Heart left ventricle (tissue), 13 donors: ENCODE measurements around the gene SLC49A3.

Source experiments
- CTCF ChIP-seq, 12 donors: fragments of 200-600 bp; sonication (generic) in 4 of 12; IDR thresholded peaks; one replicate each; pipeline versions ENCODE4 v1.5.0 to v1.8.0; 2018 to 2022; ENCODE audit warnings: antibody characterized with exemption in 12 of 12, mild to moderate bottlenecking in 5 of 12
- POLR2A ChIP-seq, 2 donors: fragments of 450-650 bp; IDR thresholded peaks; one replicate each; pipeline ENCODE4 v1.6.1; 2017; ENCODE audit warnings: antibody characterized with exemption in 2 of 2, mild to moderate bottlenecking in 2 of 2, moderate library complexity in 2 of 2
- donor health status: ischemic (EF 13 %, LVEDD 7.1; RV severe dilation, severe dysfunction).
- donor health status: DM: no; HTN: yes; CAD: no.
- donor health status: DM: no; HTN: no; CAD: no.
- donor health status: ischemic (EF 25% LVEDD 6.9; RV normal size, moderate dysfunction).
- donor health status: ischemic (EF 25% LVEDD 5.7; RV mildly dilated, moderate dysfunction).
- donor health status: ischemic (EF 35%, LVEDD 5.7; RV mildly dilated, moderate dysfunction).
- donor health status: nonischemic (EF 11% LVEDD 7.7; RV severe dilation, severe dysfunction).
- donor health status: DM: yes; HTN: yes; CAD: no.
- donor health status: PGD.
- donor health status: ischemic (EF 29% LVEDD 5.4; RV normal size, mild dysfunction).
- donor health status: nonischemic (EF 23%, LVEDD 6.1; RV moderate dilation, normal function).

DNA sequence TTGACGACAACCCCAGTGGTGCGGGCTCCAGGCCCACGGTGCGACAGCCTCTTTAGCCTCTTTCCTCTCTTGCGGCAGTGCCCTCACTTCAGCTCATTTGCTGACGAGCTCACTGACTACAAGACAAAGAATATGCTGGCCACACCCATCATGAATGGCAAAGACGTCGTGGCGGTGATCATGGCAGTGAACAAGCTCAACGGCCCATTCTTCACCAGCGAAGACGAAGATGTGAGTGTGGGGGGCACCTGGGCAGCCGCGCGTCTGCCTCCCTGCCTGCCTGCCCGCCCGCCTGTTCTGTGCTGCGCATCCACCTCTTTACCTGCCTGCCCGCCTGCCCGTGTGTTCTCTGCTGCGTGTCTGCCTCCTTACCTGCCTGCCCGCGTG lies 54.4 kb downstream of the SLC49A3 start:
- TF ChIP-seq CTCF (IDR thresholded peaks at IDR 0.05) (no peak), POLR2A (IDR thresholded peaks at IDR 0.05) (no peak)
